ENCODE results near the gene PER1. TPM values are rescaled to one million over a fixed set of nuclear protein-coding genes. Genes with fewer than 3 reads are reported as not detected.

Gene PER1
- total and polyA plus RNA-seq, 9 of the 15 experiments (the other 6 are each of a cell fraction or from before 2014, with no cell fraction given) = 0.13 to 26.0 (median 3.4) TPM

DNA sequence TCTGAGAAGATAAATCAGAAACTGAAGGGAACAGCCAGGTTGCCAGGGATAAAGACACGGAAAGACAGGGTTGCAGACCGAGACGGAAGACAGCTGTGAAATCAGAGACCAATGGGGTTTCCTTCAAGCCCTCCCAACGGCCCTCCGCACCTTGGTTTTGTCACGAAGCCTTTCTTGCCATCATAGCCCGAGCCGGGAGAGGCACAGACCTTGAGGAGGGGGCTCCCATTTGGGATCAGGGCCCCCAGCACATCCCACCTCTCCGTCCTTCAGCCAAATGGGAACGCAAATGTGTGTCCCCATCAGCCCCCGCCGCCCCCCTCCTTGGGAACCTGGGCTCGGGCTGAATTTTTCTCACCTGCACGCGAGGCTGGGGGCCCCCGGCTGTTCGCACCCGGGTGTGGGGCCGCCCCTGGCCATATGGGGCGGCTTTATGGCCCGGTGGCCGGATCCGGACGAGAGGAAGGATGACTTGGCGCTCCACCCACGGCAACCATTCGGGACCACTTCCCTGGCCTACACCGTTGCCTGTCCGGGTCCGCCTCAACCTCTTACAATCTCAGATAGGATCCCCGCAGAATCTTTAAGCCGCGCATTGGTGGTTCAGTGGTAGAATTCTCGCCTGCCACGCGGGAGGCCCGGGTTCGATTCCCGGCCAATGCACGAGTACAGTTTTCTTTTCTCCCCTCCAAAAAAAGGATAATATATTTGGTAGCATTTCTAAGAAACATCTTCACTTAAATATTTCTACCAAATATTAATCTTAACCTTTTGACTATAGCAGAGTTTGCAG lies 26.9 kb downstream of the PER1 start (continued):
- TF ChIP-seq, protein P1, sequence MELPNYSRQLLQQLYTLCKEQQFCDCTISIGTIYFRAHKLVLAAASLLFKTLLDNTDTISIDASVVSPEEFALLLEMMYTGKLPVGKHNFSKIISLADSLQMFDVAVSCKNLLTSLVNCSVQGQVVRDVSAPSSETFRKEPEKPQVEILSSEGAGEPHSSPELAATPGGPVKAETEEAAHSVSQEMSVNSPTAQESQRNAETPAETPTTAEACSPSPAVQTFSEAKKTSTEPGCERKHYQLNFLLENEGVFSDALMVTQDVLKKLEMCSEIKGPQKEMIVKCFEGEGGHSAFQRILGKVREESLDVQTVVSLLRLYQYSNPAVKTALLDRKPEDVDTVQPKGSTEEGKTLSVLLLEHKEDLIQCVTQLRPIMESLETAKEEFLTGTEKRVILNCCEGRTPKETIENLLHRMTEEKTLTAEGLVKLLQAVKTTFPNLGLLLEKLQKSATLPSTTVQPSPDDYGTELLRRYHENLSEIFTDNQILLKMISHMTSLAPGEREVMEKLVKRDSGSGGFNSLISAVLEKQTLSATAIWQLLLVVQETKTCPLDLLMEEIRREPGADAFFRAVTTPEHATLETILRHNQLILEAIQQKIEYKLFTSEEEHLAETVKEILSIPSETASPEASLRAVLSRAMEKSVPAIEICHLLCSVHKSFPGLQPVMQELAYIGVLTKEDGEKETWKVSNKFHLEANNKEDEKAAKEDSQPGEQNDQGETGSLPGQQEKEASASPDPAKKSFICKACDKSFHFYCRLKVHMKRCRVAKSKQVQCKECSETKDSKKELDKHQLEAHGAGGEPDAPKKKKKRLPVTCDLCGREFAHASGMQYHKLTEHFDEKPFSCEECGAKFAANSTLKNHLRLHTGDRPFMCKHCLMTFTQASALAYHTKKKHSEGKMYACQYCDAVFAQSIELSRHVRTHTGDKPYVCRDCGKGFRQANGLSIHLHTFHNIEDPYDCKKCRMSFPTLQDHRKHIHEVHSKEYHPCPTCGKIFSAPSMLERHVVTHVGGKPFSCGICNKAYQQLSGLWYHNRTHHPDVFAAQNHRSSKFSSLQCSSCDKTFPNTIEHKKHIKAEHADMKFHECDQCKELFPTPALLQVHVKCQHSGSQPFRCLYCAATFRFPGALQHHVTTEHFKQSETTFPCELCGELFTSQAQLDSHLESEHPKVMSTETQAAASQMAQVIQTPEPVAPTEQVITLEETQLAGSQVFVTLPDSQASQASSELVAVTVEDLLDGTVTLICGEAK (IDR thresholded peaks at IDR 0.05) = peak; percentile 84
- TF ChIP-seq, protein P1 (CRISPR knock-in tag; IDR thresholded peaks at IDR 0.05) = no peak
- TF ChIP-seq ZNF134 (CRISPR knock-in tag; conservative IDR thresholded peaks at IDR 0.05) (no peak), BRF1 (IDR thresholded peaks at IDR 0.05; ENCODE audit: borderline replicate concordance, extremely low read depth, insufficient read length) (peak; percentile 44), SPI1 (IDR thresholded peaks at IDR 0.05; ENCODE audit: borderline replicate concordance, low read depth, low read length) (peak; percentile 18; the same call in 1 of the 2 replicates)
- TF ChIP-seq, protein P2, sequence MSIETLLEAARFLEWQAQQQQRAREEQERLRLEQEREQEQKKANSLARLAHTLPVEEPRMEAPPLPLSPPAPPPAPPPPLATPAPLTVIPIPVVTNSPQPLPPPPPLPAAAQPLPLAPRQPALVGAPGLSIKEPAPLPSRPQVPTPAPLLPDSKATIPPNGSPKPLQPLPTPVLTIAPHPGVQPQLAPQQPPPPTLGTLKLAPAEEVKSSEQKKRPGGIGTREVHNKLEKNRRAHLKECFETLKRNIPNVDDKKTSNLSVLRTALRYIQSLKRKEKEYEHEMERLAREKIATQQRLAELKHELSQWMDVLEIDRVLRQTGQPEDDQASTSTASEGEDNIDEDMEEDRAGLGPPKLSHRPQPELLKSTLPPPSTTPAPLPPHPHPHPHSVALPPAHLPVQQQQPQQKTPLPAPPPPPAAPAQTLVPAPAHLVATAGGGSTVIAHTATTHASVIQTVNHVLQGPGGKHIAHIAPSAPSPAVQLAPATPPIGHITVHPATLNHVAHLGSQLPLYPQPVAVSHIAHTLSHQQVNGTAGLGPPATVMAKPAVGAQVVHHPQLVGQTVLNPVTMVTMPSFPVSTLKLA (conservative IDR thresholded peaks at IDR 0.05) = peak; percentile 38 to 50; a peak in 2 of 4 replicates

Data from K562 (cell line).